RPMI7951 (cell line): ENCODE measurements around the gene CA5A. TPM values are rescaled to one million over a fixed set of nuclear protein-coding genes. Genes with fewer than 3 reads are reported as not detected.
A peak's percentile ranks its signal among the peaks of the same experiment; 100 is the strongest.
"Not testable (repeated sequence)": the region's sequence is repeated elsewhere in the genome, so short reads cannot be mapped to it uniquely, and the experiment has no call there.

Source experiments
- DNase-seq: peaks from one replicate; pipeline ENCODE4 v3.0.0-alpha.2; 2012; ENCODE audit warnings: low read depth
- total RNA-seq: library from RNA; depleted of rRNA; stranded (reverse); fragments of >200 nt; shearing (Covaris generic); gene quantifications from 2 replicates; pipeline ENCODE4 v1.2.3, GENCODE V29; 2014

The CA5A gene
- total RNA-seq, 1 experiment from 2014 or later, result not detected

DNA sequence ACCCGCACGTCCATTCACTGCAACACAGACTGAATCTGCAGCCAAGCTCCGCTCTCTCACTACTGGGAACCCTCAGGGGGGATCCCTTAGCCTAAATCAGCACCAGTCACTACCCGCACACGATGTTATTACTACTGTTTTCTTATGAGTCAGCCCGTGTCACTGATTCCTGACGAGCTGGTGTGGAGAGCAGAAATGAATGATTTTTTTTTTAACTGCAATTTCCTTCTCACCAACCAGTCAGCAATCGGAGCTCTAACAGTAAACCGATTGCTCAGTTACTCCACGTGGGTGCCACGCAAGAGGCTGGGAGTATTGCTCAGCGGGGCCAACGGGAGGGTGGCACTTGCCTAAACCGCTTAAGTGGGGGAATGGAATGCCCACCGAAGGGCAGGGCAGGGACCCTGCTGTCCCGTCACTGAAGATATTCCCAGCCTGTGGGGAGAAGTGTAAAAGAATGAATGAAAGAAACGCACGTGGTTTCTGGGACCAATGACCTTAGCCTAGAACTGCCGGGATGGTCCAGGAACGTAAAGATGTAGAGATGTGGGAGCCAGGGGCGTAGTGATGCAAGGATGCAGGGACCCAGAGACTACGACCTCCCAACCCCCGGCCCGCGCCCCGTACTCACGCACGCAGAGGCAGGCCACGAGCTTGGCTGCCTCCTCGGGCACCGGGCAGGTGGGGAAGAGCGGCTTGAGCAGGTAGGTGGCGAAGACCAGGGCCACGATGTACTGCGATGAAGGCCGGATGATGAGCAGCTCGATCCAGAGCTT, 67.9 kb downstream of the CA5A start:
- DNase-seq, result peak; percentile 93

DNA sequence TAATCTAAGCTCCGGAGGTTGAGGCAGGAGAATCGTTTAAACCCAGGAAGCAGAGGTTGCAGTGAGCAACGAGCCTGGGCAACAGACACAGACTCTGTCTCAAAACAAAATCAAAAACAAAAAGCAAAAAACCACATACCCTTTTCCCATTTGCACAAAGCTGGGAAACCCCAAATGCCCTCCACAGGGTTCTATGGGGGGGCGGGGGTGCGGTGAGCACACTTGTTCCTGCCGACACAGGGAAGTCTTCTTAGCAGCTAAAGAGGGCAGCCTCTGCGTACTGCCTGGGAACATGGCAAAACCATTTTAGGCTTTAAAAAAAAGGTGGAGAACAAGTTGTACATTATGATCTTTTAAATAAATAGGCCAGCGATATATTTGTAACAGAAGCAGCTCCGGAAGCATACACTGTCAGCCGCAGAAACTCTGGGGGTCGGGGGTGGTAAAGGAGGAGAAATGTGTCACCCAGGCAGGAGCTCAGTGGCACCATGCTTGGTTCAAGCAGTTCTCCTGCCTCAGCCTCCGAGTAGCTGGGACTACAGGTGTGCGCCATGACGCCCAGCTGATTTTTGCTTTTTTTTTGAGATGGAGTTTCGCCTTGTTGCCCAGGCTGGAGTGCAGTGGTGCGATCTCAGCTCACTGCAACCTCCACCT, 70.3 kb downstream of the CA5A start:
- DNase-seq, result not testable (repeated sequence)

DNA sequence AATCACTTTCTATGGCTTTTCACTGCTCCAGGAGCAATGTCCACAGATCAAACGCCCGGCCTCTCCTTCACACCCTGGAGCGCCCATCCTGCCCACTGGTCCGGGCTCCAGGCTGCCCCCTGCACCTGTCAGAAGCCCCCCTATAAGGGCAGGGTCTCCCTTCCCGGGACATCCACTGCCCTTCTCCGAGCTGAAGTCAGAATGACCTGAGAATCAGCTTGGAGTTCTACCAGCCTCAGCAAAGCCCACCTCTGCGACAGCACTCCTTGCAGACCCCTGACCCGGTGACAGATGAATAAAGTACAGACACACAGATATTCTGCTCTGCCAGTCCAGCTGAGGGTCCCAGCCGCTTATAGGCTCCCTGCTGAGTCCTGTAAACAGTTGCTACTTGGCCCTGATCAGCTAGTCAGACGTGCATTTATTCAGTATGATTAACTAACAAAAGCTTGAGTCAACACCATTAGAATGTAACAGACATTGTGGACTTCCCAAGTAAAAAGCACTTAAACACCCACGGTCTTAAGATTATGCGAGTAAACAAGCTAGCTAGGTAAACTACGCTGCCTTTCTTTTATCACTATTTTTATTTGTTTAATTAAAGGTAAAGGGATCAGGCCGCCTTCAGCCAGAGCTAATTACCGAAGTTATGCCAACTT, 71.9 kb downstream of the CA5A start:
- DNase-seq, result no peak

DNA sequence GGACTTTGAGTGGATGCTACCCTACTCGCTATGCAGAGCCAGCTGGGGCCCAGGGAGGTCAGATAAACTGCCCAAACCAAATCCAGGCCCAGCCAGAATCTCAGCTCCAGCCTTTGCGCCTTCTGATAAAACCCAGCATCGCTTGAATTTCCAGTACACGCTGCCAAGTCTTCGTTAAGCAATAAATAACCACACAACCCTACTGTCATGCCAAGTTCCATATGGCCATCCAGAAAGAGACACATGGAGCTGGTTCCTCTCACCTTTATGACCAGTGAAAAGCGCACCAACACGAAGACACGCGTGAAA, 73.0 kb downstream of the CA5A start:
- not testable (repeated sequence) for DNase-seq

DNA sequence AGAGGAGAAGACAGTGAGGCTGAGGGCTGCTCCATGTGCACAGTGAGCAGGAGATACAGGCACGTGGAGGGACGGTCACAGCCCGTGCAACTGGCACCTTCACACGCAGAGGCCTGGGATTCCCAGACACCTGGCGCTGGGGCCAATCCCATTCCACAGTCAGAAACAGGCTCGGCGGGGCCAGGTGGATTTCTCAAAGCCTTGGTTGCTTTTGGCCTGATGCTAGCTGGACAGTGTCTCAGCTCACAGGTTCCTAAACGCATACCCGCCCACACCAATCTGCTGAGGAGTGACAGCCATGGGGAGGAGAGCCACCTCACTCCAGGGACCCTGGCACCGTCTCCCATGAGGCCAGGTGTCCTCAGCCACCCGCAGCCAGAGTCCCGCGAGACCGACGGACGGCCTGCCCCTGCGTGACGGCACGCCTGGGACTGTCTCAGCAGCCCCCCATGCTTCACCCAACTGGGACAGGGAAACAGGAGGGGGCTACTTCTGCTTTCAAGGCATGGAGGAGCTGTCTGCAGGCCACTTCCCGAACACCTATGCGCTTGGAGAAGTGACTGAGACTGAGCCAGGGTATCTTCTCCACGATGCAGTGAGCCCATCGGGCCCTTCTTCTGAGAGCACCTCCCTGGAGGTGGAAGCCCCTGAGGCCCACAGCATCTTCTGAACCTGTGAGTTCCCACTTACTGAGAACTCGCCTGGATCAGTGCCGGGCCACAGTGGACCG, 73.6 kb downstream of the CA5A start:
- DNase-seq, result not testable (repeated sequence)

DNA sequence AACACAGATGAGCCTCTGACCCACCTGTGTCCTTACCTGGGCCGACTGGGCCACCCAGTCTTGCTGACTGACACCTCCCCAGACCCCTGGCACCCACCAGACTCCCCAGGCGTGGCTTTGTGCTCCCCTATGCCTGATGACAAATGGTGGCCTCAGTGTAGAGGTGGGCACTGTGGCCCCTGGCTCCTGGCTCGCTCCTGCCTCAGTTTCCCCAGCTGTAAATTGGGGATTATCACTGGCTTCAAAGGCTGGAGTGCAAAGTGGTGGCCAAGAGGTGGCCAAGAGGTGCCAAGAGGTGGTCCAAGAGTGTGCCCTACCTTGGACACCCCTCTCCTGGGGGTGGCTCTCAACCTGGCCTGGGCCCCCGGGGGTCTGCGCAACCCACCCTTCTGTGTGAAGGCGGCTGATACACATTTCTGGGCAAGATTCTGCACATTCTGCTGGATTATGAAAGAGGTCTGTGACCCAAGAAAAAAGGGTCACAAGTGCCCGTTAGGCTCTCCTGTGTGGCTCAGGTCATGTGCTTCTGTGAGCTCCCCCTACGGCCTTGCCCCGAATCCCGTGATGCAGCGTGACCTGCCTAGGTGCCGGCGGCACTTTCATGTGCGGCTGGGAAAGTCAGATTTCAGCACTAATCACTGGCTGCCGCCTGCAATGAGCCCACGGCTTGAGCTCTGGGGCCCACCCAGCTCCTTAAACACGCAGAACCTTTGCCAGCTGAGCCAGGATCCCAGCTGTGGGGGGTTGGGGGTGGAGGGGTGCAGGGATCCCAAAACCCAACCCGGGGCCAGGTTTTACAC, 74.8 kb downstream of the CA5A start:
- not testable (repeated sequence) for DNase-seq

DNA sequence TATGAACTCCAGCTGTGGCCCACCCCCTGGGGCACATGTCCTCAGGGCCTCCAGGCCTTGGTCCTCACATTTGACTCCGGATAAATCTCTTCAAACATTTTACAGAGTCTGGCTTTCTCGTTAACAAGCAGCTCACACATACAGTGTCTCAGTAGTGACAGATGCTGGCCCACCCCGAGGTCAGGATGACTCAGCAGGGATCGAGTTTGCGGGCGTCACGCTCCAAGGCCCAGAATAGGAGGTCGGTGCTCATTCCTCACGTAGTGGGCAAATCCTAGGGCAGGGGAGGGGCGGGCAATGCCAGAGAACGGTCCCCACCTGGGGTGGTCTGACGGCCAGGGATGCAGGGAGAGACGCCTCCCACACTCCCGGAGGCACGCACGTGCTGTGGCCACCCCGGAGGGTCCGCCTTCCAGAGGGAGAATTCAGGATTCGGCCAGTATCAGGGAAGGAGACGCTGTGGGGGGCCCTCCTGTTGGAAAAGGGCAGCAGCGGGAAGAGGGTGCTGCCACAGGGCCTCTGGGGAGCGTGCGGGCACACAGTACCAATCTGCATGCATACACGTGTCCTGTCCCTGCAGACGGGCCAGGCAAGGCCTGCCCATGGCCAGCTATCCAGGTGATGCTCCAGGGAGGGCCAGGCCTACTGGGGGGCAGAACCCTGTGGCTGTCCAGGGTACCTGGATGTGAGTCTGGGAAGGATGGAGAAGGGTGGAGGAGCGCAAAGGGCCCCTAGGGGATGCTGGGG, 75.6 kb downstream of the CA5A start:
- DNase-seq, result peak; percentile 93

DNA sequence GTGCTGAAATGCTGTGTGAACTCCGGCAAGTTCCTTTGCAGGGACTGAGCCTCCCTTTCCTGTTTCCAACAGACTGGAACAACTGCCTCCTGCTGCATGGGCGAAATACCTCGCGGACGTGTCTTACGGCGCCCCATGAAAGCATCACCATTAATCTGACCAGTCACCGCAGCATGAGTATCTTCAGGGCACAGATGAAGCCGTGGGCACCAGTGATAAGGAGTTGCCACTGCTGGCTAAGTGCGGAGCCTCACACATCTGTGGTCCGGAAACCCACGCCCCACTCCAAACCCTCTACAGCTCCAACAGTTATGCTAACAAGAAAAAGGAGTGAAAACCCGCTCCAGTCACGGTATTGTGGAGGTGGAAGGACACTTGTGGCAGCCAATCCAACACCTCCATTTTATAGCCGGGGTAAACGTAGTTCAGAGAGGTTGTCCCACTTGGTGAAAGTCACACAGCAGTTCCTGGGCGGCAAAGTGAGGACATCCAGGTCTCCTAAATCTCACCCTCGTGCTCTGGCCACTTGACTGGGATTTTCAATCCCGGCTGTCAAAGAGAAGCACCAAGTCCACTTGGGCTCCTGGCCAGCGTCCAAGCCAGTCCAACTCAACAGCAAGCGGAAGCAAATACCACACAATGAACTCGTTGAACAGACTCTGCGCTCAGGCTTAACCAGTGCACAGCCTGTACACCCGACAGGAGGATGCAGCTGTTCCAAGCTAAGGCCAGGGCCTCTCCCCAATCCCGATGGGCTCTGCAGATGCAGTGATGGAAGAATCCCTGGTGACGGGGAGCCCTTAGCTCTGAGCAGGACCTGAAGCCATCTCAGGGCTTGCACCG, 78.0 kb downstream of the CA5A start:
- DNase-seq, result peak; percentile 39

DNA sequence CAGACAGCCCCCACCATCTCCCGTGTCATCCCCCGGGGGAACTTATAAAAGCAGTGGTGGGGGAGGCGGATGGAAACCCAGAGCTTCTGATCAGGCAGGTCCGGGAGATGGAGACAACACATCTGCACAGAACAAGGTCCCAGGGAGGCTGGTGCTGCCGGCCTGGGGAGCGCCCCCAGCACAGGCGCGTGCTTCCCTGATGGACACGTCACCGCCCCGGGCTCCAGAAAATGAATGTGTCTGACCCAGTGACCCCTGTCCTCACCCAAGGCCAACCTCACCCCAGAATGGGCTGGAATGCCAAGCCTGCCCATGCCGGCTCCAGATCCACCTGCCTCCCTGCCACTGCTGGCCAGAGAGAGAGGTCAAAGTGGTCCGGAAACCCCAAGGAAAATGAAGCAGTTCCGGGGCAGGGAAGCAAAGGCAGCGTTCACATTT, 79.5 kb downstream of the CA5A start:
- no peak for DNase-seq

DNA sequence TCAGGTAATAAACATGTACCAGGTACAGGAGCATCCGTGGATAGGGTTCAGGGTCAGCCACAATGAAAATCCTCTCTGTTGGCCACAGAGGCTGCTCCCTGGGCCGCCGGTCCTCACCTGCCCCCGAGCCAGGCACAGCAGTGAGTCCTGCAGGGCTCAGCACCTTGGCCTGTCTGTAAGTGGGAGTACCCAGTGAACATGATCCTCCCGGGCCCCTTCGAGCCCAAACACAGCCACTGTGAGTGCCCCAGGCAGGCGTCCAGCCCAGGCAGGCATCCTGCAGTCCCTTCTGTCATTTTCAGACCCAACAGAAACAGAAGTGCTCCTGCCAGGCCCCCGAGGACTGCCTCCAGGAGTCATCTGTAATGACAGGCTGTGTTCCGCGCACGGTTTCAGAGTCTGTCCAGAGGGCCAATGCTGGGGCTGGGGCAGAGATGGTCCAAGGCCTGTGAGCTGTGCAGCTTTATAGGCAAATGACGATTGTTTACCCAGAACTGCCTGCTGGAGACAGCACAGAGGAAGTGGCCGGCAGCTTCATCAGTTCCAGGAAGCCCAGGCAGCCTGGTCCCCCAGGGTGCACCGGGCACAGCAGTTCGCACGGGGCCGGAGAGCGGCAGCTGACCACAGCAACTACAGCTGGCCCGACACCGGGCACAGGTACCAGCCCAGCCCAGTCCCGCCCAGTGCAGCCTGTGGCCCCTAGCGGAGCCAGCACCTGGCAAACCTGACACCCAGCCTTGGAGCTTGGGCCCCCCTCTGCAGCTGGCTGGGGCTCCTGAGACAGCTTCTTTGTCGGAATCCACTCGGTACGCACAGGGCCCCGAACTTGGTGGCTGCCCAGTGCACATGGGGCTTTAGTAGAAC, 80.2 kb downstream of the CA5A start:
- peak; percentile 37 for DNase-seq

DNA sequence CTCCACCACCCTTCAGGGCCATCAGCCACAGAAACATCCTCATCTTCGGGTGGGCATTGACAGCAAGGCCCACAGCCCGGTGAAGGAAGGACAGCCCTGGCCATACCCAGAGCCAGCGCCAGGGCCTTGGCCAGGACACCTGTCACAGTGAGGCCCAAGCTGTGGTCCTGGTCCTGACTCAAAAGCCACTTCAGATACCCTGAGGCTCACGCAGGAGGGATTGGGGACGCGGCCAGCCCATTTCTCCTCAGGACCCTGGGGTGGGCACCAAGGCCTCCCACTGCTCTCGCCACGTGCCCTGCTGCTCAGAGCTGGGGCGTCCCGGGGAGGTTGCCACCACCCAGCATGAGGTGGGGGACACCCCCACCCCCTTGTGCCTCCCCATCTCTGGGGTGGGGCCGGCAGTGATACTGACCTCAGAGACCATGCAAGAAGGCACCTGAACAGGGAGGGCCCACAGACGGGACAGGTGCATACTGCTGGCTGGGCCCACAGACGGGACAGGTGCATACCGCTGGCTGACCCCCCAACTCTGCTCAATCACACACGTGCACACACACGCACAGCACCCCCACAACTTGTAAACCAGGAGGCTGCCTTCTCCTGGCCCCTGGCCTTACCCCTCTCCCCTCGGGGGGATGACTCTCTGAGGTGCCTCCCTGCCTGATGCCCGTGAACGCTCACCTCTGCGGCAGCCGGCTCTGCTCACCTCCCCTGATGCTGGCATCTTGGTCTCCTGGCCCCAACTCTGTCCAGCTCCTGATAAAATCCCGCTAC, 81.2 kb downstream of the CA5A start:
- DNase-seq, result no peak

DNA sequence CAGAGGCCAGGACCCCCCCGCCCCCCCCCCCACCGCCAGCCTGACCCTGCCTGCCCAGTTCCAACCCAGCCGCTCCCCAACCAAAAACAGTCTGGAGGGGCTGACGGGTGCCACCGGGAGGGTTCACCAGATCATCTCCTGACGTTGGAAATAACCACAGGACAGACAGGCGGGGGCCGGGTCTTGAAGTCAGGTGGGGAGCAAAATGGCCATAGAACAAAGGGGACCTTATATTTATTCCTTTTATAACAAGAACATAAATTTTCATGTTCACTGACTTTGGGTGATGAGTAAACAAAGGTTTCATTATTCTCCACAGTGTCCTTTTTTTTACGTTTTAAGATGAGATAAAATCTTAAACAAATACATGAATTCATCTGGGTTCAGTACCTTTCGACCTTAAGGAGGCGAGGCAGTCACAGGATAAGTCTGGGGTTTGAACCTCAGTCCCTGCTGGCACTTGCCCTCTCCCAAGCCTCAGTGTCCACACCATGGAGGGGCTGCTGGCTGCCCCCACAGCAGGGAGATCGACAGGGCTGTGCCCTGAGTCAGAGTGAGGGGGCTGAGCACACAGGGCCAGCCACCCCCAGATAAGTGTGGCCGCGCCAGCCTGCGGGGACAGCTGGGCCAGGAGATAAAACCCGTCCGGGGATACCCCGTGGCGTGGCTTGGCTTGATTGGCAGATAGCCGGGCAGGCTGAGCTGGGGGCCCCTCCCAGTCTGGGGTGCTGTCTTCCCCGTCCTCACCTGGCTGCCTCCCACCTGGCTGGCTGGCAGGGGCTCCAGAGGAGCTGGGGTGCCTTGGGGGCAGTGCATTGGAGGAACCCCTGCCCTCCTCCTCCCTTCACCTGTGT, 82.0 kb downstream of the CA5A start:
- peak; percentile 73 for DNase-seq

DNA sequence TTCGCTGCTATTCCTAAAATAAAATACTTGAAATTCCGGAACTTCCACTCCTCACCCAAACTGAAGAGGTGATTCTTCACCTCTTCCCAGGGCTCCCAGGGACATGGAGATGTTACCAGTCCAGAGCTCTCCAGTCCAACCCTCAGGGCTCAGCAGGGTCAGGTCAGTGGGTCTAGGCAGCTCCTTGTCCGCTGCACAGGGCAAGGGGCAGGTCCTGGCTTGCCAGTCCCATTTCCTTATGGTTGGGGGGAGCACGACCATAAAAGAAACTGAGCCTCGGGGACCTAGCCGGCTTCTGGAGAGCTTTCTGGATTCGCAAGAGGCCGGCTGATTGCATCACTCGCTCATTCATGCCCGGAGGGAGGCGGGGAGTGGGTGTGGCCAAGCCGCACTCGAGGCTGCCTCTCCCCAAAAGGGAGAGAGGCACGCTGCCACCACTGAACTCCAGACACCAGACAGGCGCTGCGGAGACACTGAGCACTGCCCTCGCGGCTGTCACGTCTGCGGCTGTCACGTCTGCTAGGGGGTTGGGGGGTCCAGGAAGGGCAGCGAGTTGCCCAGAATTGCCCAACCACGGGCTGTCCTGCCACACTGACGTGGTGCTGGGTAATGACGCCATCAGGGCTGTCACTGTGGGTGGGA, 82.8 kb downstream of the CA5A start:
- DNase-seq, result peak; percentile 92

DNA sequence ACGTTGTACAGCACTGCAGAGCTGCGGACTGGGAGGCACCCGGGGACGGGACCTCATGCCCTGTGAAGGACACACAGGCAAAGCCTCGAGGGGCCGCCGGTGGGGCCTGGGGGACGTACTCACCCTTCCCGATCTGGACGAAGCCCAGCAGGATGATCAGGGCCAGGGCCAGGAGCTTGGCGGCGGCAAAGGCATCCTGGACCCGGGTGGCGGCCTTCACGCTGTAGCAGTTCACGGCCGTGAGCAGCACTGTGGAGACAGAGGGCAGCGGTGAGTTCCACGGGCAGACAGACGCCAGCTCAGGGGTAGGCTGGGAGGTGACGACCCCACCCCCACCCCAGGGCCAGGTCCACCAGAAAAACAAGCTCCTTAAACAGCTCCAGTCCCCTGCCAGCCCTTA, 84.7 kb downstream of the CA5A start:
- DNase-seq, result no peak

DNA sequence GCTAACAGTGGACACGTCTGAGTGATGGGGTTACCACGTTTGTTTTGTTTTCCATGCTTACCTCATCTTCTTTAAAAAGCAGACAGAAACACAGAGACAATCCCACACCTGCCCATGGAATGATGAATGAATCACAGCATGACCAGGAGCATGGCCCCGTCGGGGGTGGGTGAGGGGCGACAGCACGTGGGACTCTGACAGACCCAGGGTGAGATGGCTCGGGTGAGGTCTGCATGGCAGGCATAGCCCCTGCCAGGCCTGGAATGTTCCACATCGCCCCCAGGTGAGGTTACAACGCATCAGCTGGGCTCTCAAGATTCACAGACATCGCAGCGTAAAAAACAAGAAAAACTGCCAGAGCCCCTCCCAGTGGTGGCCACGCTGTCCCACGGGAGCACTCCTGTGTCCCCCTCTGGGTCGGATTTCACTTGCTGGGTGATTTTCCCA, 85.2 kb downstream of the CA5A start:
- DNase-seq, result no peak
